ENCODE results near the gene SYT11.
"Not testable (repeated sequence)": the region's sequence is repeated elsewhere in the genome, so short reads cannot be mapped to it uniquely, and the experiment has no call there.

SYT11 gene

GRCh38 chr1:155897746-155898145 is 38.4 kb downstream of the SYT11 start:
- DNase-seq (ENCODE audit: low read depth), result no peak

- no peak for DNase-seq (ENCODE audit: low read depth)
Measured at GRCh38 chr1:155898888-155899287, 39.5 kb downstream of the SYT11 start.

GRCh38 chr1:155899683-155900082 is 40.3 kb downstream of the SYT11 start:
- no peak for DNase-seq (ENCODE audit: low read depth)

- no peak for DNase-seq (ENCODE audit: low read depth)
Measured at GRCh38 chr1:155900161-155900560, 40.8 kb downstream of the SYT11 start.

GRCh38 chr1:155904261-155904660 is 44.9 kb downstream of the SYT11 start:
- DNase-seq (ENCODE audit: low read depth), result no peak

- DNase-seq (ENCODE audit: low read depth), result no peak
Measured at GRCh38 chr1:155909894-155910293, 50.5 kb downstream of the SYT11 start.

GRCh38 chr1:155910621-155911121 is 51.3 kb downstream of the SYT11 start:
- no peak for DNase-seq (ENCODE audit: low read depth)

GRCh38 chr1:155911156-155912055 is 52.0 kb downstream of the SYT11 start, which contains the start of gene RIT1:
Gene RIT1 (minus strand): TSS chr1:155911349. CDS start chr1:155910761, 588 bp downstream.
- peak; percentile 67 for DNase-seq (ENCODE audit: low read depth)

GRCh38 chr1:155912056-155912536 is 52.7 kb downstream of the SYT11 start:
- no peak for DNase-seq (ENCODE audit: low read depth)

- DNase-seq (ENCODE audit: low read depth), result no peak
Measured at GRCh38 chr1:155913969-155914757, 54.8 kb downstream of the SYT11 start.

GRCh38 chr1:155918660-155919059 is 59.3 kb downstream of the SYT11 start:
- no peak for DNase-seq (ENCODE audit: low read depth)

GRCh38 chr1:155919801-155920200 is 60.4 kb downstream of the SYT11 start:
- no peak for DNase-seq (ENCODE audit: low read depth)

- DNase-seq (ENCODE audit: low read depth), result no peak
Measured at GRCh38 chr1:155920717-155921116, 61.4 kb downstream of the SYT11 start.

GRCh38 chr1:155925506-155925905 is 66.1 kb downstream of the SYT11 start:
- DNase-seq (ENCODE audit: low read depth), result no peak

- no peak for DNase-seq (ENCODE audit: low read depth)
Measured at GRCh38 chr1:155929057-155929456, 69.7 kb downstream of the SYT11 start.

GRCh38 chr1:155930725-155931124 is 71.4 kb downstream of the SYT11 start:
- DNase-seq (ENCODE audit: low read depth), result not testable (repeated sequence)

- DNase-seq (ENCODE audit: low read depth), result no peak
Measured at GRCh38 chr1:155931332-155932038, 72.1 kb downstream of the SYT11 start.

- no peak for DNase-seq (ENCODE audit: low read depth)
Measured at GRCh38 chr1:155932081-155932480, 72.7 kb downstream of the SYT11 start.

- DNase-seq (ENCODE audit: low read depth), result no peak
Measured at GRCh38 chr1:155932487-155932886, 73.1 kb downstream of the SYT11 start.

- DNase-seq (ENCODE audit: low read depth), result no peak
Measured at GRCh38 chr1:155933591-155934096, 74.3 kb downstream of the SYT11 start.

GRCh38 chr1:155934097-155934935 is 74.9 kb downstream of the SYT11 start, which contains the start of gene KHDC4:
Gene KHDC4 (minus strand): TSS chr1:155934413. CDS start chr1:155934373, 40 bp downstream.
- DNase-seq (ENCODE audit: low read depth), result peak; percentile 84

Measured in stimulated activated CD8-positive, alpha-beta memory T cell treated with anti-CD3 and anti-CD28 coated beads, Interleukin-12 subunit alpha, Interleukin-12 subunit beta, amount 100 ng/mL, for 4 hours (primary cell).